Gastrocnemius medialis (tissue), 4 donors: ENCODE data around the gene SEMA3D. TPM values are rescaled to one million over a fixed set of nuclear protein-coding genes. Genes with fewer than 3 reads are reported as not detected.

Experiments used
- ATAC-seq, 2 donors: fragments of 150-250 bp; one replicate each; pipeline ENCODE4 v1.9.1; 2016
- DNase-seq, 2 donors: peaks; one replicate each; pipeline ENCODE4 v3.0.0-alpha.2; 2019
- H3K27ac ChIP-seq, 4 donors: fragments of 200-600 bp; sonication (generic); 1 replicate in 1 of 4; 2 replicates in 3 of 4; pipeline ENCODE4 v1.5.1; 2016 to 2018; ENCODE audit warnings: mild to moderate bottlenecking in 2 of 4, moderate library complexity in 1 of 4
- H3K27me3 ChIP-seq, 3 donors: fragments of 200-600 bp; sonication (generic) in 2 of 3; 1 replicate in 1 of 3; 2 replicates in 2 of 3; pipeline versions ENCODE4 v1.5.1 to v1.6.0; 2016 to 2019; ENCODE audit warnings: mild to moderate bottlenecking in 1 of 3, moderate library complexity in 1 of 3
- H3K36me3 ChIP-seq, 2 donors: fragments of 200-600 bp; sonication (generic) in 1 of 2; one replicate each; pipeline ENCODE4 v1.5.1; 2017 to 2018
- H3K4me1 ChIP-seq, 2 donors: fragments of 200-600 bp; sonication (generic) in 1 of 2; one replicate each; pipeline ENCODE4 v1.5.1; 2016 to 2017; ENCODE audit warnings: mild to moderate bottlenecking in 2 of 2
- H3K4me3 ChIP-seq, 4 donors: fragments of 200-600 bp; sonication (generic) in 3 of 4; 1 replicate in 1 of 4; 2 replicates in 3 of 4; pipeline ENCODE4 v1.5.1; 2016 to 2019; ENCODE audit warnings: mild to moderate bottlenecking in 2 of 4
- H3K9me3 ChIP-seq, 3 donors: fragments of 200-600 bp; sonication (generic) in 2 of 3; 1 replicate in 1 of 3; 2 replicates in 2 of 3; pipeline ENCODE4 v1.5.1; 2016 to 2019
- POLR2A ChIP-seq, 2 donors: fragments of 450-650 bp; IDR thresholded peaks; one replicate each; pipeline ENCODE4 v1.6.1; 2017; ENCODE audit warnings: antibody characterized with exemption in 2 of 2, mild to moderate bottlenecking in 2 of 2, moderate library complexity in 2 of 2
- in situ Hi-C, 4 donors: fragments of 200-750 bp; cut with MboI; loops; one replicate each; pipeline versions ENCODE4 v1.15.0 to v1.8.0; 2017; ENCODE audit warnings: low sequenced_read_pairs in 4 of 4
- intact Hi-C: fragments of 100-400 bp; cut with DNase I; formaldehyde crosslinking; loops from one replicate; pipeline ENCODE4 v1.15.1; 2023; ENCODE audit warnings: low total_unique reads
- total RNA-seq, 4 donors: library from RNA; depleted of rRNA; stranded (reverse); fragments of >200 nt; gene quantifications; one replicate each; pipeline versions ENCODE4 v1.1.0 to v1.2.3, GENCODE V29; 2016
- TF ChIP-seq, protein P1 (sequence below), 5 experiments: fragments of 450-650 bp in 3 of 5; fragments of 200-600 bp in 2 of 5; sonication (generic) in 2 of 5; IDR thresholded peaks in 4 of 5; conservative IDR thresholded peaks in 1 of 5; 1 replicate in 4 of 5; 2 replicates in 1 of 5; pipeline ENCODE4 v1.5.1; 2016 to 2019; ENCODE audit warnings: antibody characterized with exemption in 5 of 5, mild to moderate bottlenecking in 3 of 5, moderate library complexity in 3 of 5

The SEMA3D gene
- total RNA-seq, 4 donors from 2014 or later: 0.75 TPM; not detected in 3

DNA sequence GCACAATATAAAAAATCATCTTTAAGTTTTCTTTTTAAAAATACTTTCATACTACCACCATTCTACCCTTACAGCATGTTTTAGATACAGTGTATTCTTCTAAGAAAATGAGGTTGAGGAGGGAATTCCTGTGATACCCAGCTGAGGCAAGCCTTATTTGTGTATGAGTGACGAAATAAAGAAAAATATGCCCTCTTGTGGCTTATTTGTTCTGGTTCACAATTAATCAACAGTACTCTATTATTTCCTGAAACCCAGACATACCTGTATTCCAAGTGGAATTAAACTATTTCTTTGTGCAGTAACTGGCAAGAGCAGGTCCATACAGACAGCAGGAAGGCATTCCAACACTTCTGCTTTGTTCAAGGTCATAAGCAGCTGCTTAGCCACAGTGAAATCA, 4.5 kb upstream of the SEMA3D start:
- DNase-seq: no peak
- Histone ChIP-seq H3K4me3 (no peak overlapping the region), H3K36me3 (no peaks in the 10 kb centered on the region), H3K27ac (no peak overlapping the region), H3K27me3 (no peaks in the 10 kb centered on the region), H3K9me3 (no peaks in the 10 kb centered on the region), H3K4me1 (no peaks in the 10 kb centered on the region)
- intact Hi-C loops: no loop called here
- in situ Hi-C loops: no loop called here
- TF ChIP-seq, protein P1, sequence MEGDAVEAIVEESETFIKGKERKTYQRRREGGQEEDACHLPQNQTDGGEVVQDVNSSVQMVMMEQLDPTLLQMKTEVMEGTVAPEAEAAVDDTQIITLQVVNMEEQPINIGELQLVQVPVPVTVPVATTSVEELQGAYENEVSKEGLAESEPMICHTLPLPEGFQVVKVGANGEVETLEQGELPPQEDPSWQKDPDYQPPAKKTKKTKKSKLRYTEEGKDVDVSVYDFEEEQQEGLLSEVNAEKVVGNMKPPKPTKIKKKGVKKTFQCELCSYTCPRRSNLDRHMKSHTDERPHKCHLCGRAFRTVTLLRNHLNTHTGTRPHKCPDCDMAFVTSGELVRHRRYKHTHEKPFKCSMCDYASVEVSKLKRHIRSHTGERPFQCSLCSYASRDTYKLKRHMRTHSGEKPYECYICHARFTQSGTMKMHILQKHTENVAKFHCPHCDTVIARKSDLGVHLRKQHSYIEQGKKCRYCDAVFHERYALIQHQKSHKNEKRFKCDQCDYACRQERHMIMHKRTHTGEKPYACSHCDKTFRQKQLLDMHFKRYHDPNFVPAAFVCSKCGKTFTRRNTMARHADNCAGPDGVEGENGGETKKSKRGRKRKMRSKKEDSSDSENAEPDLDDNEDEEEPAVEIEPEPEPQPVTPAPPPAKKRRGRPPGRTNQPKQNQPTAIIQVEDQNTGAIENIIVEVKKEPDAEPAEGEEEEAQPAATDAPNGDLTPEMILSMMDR (IDR thresholded peaks at IDR 0.05 in 4 of 5, conservative IDR thresholded peaks at IDR 0.05 in 1 of 5): no peak
- TF ChIP-seq POLR2A (IDR thresholded peaks at IDR 0.05): no peak
- no peak for ATAC-seq

DNA sequence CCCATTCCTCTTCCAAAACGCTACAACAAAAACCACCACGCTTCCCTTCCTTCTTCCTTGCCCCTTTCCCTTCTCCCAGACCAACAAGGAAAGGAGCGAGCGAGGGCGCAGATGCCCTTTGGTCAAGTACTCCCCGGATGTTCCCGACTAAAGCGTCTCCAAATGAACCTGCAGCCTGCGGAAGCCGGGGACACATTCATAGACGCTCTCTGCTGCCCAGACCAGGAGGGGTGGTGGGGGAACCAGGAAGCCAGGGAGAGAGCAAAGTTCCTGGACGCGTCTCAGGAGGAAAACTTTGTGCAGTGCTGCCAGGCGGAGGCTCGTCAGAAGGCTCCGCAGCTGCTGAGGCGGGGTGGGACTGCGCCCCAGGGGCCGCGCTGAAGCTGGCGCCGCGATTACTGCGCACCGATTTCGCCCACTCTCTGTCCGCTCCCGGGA, 754 bp downstream of the SEMA3D start:
- Histone ChIP-seq H3K27ac (no peak overlapping the region), H3K4me1 (no peaks in the 10 kb centered on the region), H3K4me3 (peak overlapping the region; percentile 38 to 55 (median 46)), H3K36me3 (no peaks in the 10 kb centered on the region), H3K27me3 (peaks cover 4 to 5% (median 5%) of the 10 kb centered on the region in 3 donors), H3K9me3 (no peaks in the 10 kb centered on the region)
- in situ Hi-C loops: no loop called here
- TF ChIP-seq, protein P1 (IDR thresholded peaks at IDR 0.05 in 4 of 5, conservative IDR thresholded peaks at IDR 0.05 in 1 of 5): no peak
- TF ChIP-seq POLR2A (IDR thresholded peaks at IDR 0.05): no peak
- intact Hi-C loops: no loop called here
- DNase-seq (no peak), ATAC-seq (no peak)

DNA sequence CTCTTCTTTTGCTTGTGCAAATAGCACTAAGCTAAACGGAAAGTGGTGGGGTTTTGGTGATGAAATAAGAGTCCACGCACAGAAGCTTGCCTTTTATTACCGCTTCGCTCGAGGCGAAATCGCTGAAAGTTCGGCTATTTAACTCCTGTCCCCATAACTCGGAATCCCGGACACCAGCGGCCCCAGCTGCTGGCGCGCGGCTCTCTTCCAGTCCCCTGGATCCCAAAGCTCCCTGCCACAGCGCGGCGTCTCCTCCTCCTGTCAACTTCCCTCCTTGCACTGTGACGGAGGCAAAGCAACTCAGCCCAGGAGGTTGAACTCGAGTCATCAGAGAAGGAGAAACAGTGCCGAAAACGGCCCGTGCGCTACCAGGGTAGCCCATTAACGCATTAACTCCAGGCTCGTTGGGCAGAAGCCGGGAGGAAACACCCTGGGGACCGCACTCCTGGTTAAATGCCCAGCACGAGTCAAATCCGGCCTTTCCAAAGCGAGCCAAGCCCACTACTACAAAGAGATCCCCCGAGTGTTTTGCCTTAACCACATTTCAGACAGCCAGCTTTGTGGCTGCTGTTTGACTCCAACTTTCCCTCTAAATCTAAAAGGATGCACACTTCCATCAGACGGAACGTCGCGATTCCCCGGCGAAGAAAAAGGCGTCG, 1.3 kb downstream of the SEMA3D start:
- intact Hi-C loops: no loop called here
- Histone ChIP-seq H3K9me3 (no peaks in the 10 kb centered on the region), H3K27ac (no peak overlapping the region), H3K27me3 (peaks cover 4 to 5% (median 5%) of the 10 kb centered on the region in 3 donors), H3K36me3 (no peaks in the 10 kb centered on the region), H3K4me3 (peak overlapping the region; percentile 38 to 55 (median 46)), H3K4me1 (no peaks in the 10 kb centered on the region)
- TF ChIP-seq, protein P1 (IDR thresholded peaks at IDR 0.05 in 4 of 5, conservative IDR thresholded peaks at IDR 0.05 in 1 of 5): no peak
- TF ChIP-seq POLR2A (IDR thresholded peaks at IDR 0.05): no peak
- in situ Hi-C loops: no loop called here
- DNase-seq: no peak
- peak in 1 of 2 donors; percentile 39 for ATAC-seq

DNA sequence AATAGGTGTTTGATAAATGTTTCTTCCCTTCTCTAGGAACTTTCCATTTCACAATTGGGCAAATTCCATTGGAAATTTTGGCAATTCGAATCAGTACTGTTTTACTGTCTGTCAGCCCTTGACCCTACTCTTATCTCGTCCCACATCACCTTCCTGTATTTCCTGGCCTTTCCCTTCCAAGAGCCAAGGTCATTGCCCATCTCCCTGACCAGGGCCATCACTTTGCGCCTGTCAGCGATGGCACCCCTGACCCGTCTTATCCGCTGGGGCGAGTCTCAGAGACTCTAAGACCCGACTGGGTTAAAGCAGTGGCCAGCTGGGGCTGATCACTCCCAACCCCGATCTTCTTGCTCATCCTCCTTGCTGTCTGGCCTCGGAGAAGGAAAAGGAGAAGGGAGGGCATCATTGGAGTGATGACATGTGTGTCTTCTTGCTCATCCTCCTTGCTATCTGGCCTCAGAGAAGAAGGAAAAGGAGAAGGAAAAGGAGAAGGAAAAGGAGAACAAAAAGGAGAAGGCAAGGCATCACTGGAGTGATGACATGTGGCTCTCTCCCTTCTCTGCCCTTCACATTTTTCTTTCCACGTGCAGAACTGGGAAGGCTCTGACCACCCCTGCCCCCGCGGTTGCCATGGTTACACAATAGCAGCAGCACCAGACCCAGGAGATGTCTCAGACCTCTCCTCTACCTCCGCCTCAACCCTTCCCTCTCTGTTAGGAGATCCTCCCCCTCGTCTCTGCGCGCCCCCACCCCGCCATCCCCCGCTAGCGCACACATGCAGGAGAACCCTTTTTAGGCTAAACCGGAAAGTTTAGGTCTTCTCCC, 2.0 kb downstream of the SEMA3D start:
- no peak overlapping the region for H3K27ac ChIP-seq
- DNase-seq (no peak), ATAC-seq (no peak)
- no peaks in the 10 kb centered on the region for H3K36me3 ChIP-seq
- no peaks in the 10 kb centered on the region for H3K9me3 ChIP-seq
- peak overlapping the region; percentile 38 to 55 (median 46) for H3K4me3 ChIP-seq
- H3K4me1 ChIP-seq: no peaks in the 10 kb centered on the region
- peaks cover 4 to 5% (median 5%) of the 10 kb centered on the region in 3 donors for H3K27me3 ChIP-seq
- in situ Hi-C loops: no loop called here
- intact Hi-C loops: no loop called here
- no peak for TF ChIP-seq POLR2A (IDR thresholded peaks at IDR 0.05)

DNA sequence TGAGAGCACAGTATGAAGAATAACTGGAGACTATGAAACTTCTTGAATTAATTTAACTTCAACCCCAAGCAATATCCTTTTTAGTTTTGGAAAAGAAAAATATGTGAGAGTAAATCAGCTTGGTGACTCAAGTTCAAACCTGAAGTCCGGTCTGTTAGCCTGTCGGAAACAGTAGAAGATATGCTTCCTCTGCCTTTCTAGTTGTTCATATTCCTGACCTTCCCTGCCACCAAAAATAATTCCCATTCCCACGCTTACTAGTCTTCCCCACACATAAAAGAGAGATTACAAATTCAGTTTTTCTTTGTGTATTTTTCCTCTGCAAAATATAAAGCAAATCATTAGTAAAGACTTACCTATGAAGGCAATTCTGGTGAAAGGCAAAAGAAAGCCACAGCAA, 3.6 kb downstream of the SEMA3D start:
- intact Hi-C loops (no loop called here), in situ Hi-C loops (no loop called here)

More for the DNA sequence above, 3.6 kb downstream of the SEMA3D start:
- H3K4me3 ChIP-seq: no peak overlapping the region
- no peak overlapping the region for H3K27ac ChIP-seq
- H3K9me3 ChIP-seq: no peaks in the 10 kb centered on the region
- ATAC-seq (no peak), DNase-seq (no peak)
- no peaks in the 10 kb centered on the region for H3K36me3 ChIP-seq
- TF ChIP-seq, protein P1 (IDR thresholded peaks at IDR 0.05 in 4 of 5, conservative IDR thresholded peaks at IDR 0.05 in 1 of 5): no peak
- no peak for TF ChIP-seq POLR2A (IDR thresholded peaks at IDR 0.05)
- H3K27me3 ChIP-seq: peaks cover 4 to 5% (median 5%) of the 10 kb centered on the region in 3 donors
- no peaks in the 10 kb centered on the region for H3K4me1 ChIP-seq
